ENCODE results near the gene NME8.

GRCh38 chr7:37912756-37913155, 64.4 kb downstream of the NME8 start:
- TF ChIP-seq CTCF (IDR thresholded peaks at IDR 0.05) (no peak), EZH2 (IDR thresholded peaks at IDR 0.05; ENCODE audit: borderline replicate concordance, insufficient read depth, low read depth, low read length, poor library complexity, severe bottlenecking) (no peak)
